Measurements from ENCODE around the gene C2orf42. TPM values are rescaled to one million over a fixed set of nuclear protein-coding genes. Genes with fewer than 3 reads are reported as not detected.

Gene C2orf42
- total and polyA plus RNA-seq, 2 of the 4 experiments (the other 2 are of a cell fraction): 7.5 to 31.5 TPM

GRCh38 chr2:70123051-70123828, 67.6 kb downstream of the C2orf42 start (continued):
- TF ChIP-seq, protein P1, sequence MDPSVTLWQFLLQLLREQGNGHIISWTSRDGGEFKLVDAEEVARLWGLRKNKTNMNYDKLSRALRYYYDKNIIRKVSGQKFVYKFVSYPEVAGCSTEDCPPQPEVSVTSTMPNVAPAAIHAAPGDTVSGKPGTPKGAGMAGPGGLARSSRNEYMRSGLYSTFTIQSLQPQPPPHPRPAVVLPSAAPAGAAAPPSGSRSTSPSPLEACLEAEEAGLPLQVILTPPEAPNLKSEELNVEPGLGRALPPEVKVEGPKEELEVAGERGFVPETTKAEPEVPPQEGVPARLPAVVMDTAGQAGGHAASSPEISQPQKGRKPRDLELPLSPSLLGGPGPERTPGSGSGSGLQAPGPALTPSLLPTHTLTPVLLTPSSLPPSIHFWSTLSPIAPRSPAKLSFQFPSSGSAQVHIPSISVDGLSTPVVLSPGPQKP (IDR thresholded peaks at IDR 0.05; ENCODE audit: borderline replicate concordance, low read depth, low read length): no peak
- TF ChIP-seq CEBPB (IDR thresholded peaks at IDR 0.05; ENCODE audit: low read depth, low read length): no peak

GRCh38 chr2:70122470-70122869, 68.3 kb downstream of the C2orf42 start:
- ChIA-PET POLR2A (ENCODE audit: unreplicated experiment) (no interaction called here), CTCF (interaction anchor here (0.6 kb wide), 1 partner anchor 37 kb away, joined by 4 read pairs; no protein-coding TSS in a partner anchor)
- no TSS peak for BruUV-seq (replicated peaks)
- TF ChIP-seq MXI1 (IDR thresholded peaks at IDR 0.05; ENCODE audit: borderline replicate concordance, low read depth, low read length) (no peak), RFX5 (IDR thresholded peaks at IDR 0.05; ENCODE audit: low read depth, low read length) (no peak), RAD21 (IDR thresholded peaks at IDR 0.05; ENCODE audit: low read length) (no peak), NFE2L2 (IDR thresholded peaks at IDR 0.05; ENCODE audit: low read depth, low read length) (no peak), MAZ (IDR thresholded peaks at IDR 0.05; ENCODE audit: borderline replicate concordance, low read depth, low read length) (no peak), BHLHE40 (IDR thresholded peaks at IDR 0.05; ENCODE audit: low read depth, low read length) (no peak), USF2 (IDR thresholded peaks at IDR 0.05; ENCODE audit: low read depth, low read length) (no peak), MAFK (IDR thresholded peaks at IDR 0.05; ENCODE audit: low read depth, low read length) (no peak), RCOR1 (IDR thresholded peaks at IDR 0.05; ENCODE audit: insufficient replicate concordance, low read length) (no peak), CHD1 (IDR thresholded peaks at IDR 0.05; ENCODE audit: low read depth, low read length) (no peak), POLR2A (IDR thresholded peaks at IDR 0.05; ENCODE audit: low read depth, low read length) (no peak), CEBPB (IDR thresholded peaks at IDR 0.05; ENCODE audit: low read depth, low read length) (no peak), FOS (IDR thresholded peaks at IDR 0.05; ENCODE audit: low read depth, low read length) (no peak)
- TF ChIP-seq, protein P1 (IDR thresholded peaks at IDR 0.05; ENCODE audit: borderline replicate concordance, low read depth, low read length): no peak

More at GRCh38 chr2:70122470-70122869, 68.3 kb downstream of the C2orf42 start:
- no peak overlapping the region for H2AK9ac ChIP-seq (replicated peaks; ENCODE audit: low read depth, low read length, poor library complexity)
- no peak overlapping the region for H4K5ac ChIP-seq (ENCODE audit: low read depth, low read length)
- H3K27me3 ChIP-seq (ENCODE audit: control insufficient read depth, insufficient read depth, low read length): no peaks in the 10 kb centered on the region
- no peak overlapping the region for H2BK120ac ChIP-seq (ENCODE audit: low read depth, low read length)
- H3K4ac ChIP-seq (ENCODE audit: low read depth, low read length): no peak overlapping the region
- no peak overlapping the region for H2BK15ac ChIP-seq (ENCODE audit: low read depth, low read length)
- no peak overlapping the region for H3K9ac ChIP-seq (ENCODE audit: low read depth, low read length)
- no peak overlapping the region for H2BK20ac ChIP-seq (ENCODE audit: low read depth, low read length)
- dilution Hi-C loops (cut with HindIII; ENCODE audit: low sequenced_read_pairs, unreplicated experiment) (no loop called here), intact Hi-C loops (cut with micrococcal nuclease) (no loop called here), in situ Hi-C loops (cut with MboI; ENCODE audit: low sequenced_read_pairs) (no loop called here)
- ATAC-seq (ENCODE audit: low read depth) (no peak), DNase-seq (no peak)
- H3K79me1 ChIP-seq (ENCODE audit: low read depth in 1 of 2, low read length in 2 of 2): peaks cover 0 to 3% of the 10 kb centered on the region in 2 experiments; a peak in 1 of 4 replicates
- no peak overlapping the region for H3K56ac ChIP-seq (ENCODE audit: extremely low read depth, insufficient read depth, low read length)
- no peaks in the 10 kb centered on the region for H4K20me1 ChIP-seq (ENCODE audit: insufficient read depth, low read length)
- no peak overlapping the region for H3K14ac ChIP-seq (replicated peaks; ENCODE audit: low read depth, low read length)
- H2AK5ac ChIP-seq (ENCODE audit: low read depth, low read length): no peak overlapping the region
- H2BK5ac ChIP-seq (ENCODE audit: low read depth, low read length, poor library complexity, severe bottlenecking): no peak overlapping the region
- H3K4me1 ChIP-seq (ENCODE audit: control insufficient read depth, insufficient read depth, low read length): peaks cover 17% of the 10 kb centered on the region
- no peaks in the 10 kb centered on the region for H3K36me3 ChIP-seq (ENCODE audit: control insufficient read depth, insufficient read depth, low read length)
- no peak overlapping the region for H3K18ac ChIP-seq (ENCODE audit: low read depth, low read length)
- no peak overlapping the region; a peak in 1 of 4 replicates for H4K8ac ChIP-seq (ENCODE audit: low read depth in 2 of 2, low read length in 2 of 2)
- no peak overlapping the region for H3K4me2 ChIP-seq (ENCODE audit: low read depth, low read length)
- H2AFZ ChIP-seq (replicated peaks; ENCODE audit: low read length, poor library complexity): no peak overlapping the region
- no peak overlapping the region for H3K4me3 ChIP-seq (ENCODE audit: insufficient read depth, low read depth, low read length)
- no CpG with 5 or more reads among the region's 4 CpGs for WGBS, 2 experiments (ENCODE audit: extremely low coverage in 2 of 2, insufficient read length in 1 of 2)
- no peak overlapping the region for H3K27ac ChIP-seq (ENCODE audit: insufficient read depth, low read length)
- H3K9me3 ChIP-seq (ENCODE audit: control insufficient read depth, insufficient read depth, low read length): no peaks in the 10 kb centered on the region
- H3K23ac ChIP-seq (ENCODE audit: low read depth, low read length): no peak overlapping the region
- H3K9me1 ChIP-seq (ENCODE audit: insufficient read depth, low read length): peaks cover 13% of the 10 kb centered on the region
- no peak overlapping the region for H4K91ac ChIP-seq (ENCODE audit: insufficient read depth, low read depth, low read length)
